IgD-negative memory B cell (primary cell): Measurements from ENCODE around the gene TMOD1. TPM values are rescaled to one million over a fixed set of nuclear protein-coding genes. Genes with fewer than 3 reads are reported as not detected.

Source experiments
- H3K27ac Mint-ChIP-seq, 3 donors: one replicate each; pipeline ENCODE4 v1.8.0; 2020 to 2022; ENCODE audit warnings: mild to moderate bottlenecking in 3 of 3, mixed read lengths in 3 of 3, moderate library complexity in 1 of 3
- H3K27me3 Mint-ChIP-seq: one replicate; pipeline ENCODE4 v1.8.0; 2021; ENCODE audit warnings: mixed read lengths
- H3K36me3 Mint-ChIP-seq: one replicate; pipeline ENCODE4 v1.8.0; 2020; ENCODE audit warnings: mild to moderate bottlenecking, mixed read lengths
- H3K4me1 Mint-ChIP-seq, 3 donors: one replicate each; pipeline ENCODE4 v1.8.0; 2020 to 2022; ENCODE audit warnings: mixed read lengths in 3 of 3, mild to moderate bottlenecking in 1 of 3
- H3K4me3 Mint-ChIP-seq, 4 donors: one replicate each; pipeline ENCODE4 v1.8.0; 2020 to 2022; ENCODE audit warnings: mild to moderate bottlenecking in 4 of 4, mixed read lengths in 4 of 4, moderate library complexity in 3 of 4
- H3K9me3 Mint-ChIP-seq, 3 donors: one replicate each; pipeline ENCODE4 v1.8.0; 2020 to 2021; ENCODE audit warnings: mixed read lengths in 3 of 3, mild to moderate bottlenecking in 1 of 3
- polyA plus RNA-seq: library from polyadenylated mRNA; unstranded; fragments of 300-500 nt; fragmentation: Illumina TruSeq; gene quantifications from one replicate; pipeline ENCODE4 v1.2.3, GENCODE V29; 2021

TMOD1 gene
- polyA plus RNA-seq, 1 donor from 2014 or later = 2.8 TPM

GRCh38 chr9:97638666-97639065, 137.2 kb downstream of the TMOD1 start:
- H3K4me3 Mint-ChIP-seq = peak overlapping the region in 1 of 4 donors; percentile 3
- H3K36me3 Mint-ChIP-seq = peaks cover 5% of the 10 kb centered on the region
- peak overlapping the region in 1 of 3 donors; percentile 41 for H3K27ac Mint-ChIP-seq
- no peaks in the 10 kb centered on the region for H3K27me3 Mint-ChIP-seq
- peaks cover 27 to 37% (median 32%) of the 10 kb centered on the region in 3 donors for H3K4me1 Mint-ChIP-seq
- H3K9me3 Mint-ChIP-seq = no peaks in the 10 kb centered on the region

- Mint-ChIP-seq H3K9me3 (no peaks in the 10 kb centered on the region), H3K4me1 (peaks cover 19 to 26% (median 21%) of the 10 kb centered on the region in 3 donors), H3K27ac (peak overlapping the region in 1 of 3 donors; percentile 88), H3K36me3 (peaks cover 6% of the 10 kb centered on the region), H3K27me3 (no peaks in the 10 kb centered on the region), H3K4me3 (no peak overlapping the region)
Measured at GRCh38 chr9:97640325-97640724, 138.9 kb downstream of the TMOD1 start.

DNA sequence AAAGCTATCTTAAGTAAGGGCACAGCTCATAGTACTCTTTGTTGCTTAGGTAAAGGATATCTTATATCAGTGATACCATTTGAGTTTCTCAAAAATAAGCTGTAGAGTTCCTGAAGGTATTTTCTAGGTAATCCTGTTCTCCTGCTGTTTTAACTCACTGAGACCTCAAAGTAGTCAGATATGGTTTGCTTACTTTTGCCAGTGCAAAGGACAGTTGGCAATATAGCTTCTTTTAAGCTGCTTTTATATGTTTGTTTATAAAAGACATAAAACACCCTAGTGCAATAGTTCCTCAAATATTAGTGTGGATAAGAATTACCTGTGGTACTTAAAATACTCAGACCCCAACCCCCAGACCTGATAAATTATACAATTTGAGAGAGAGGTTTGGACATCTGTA, 144.3 kb downstream of the TMOD1 start:
- Mint-ChIP-seq H3K27me3 (no peaks in the 10 kb centered on the region), H3K9me3 (no peaks in the 10 kb centered on the region), H3K4me3 (no peak overlapping the region), H3K4me1 (peaks cover 0 to 2% (median 0%) of the 10 kb centered on the region in 3 donors), H3K36me3 (peaks cover 7% of the 10 kb centered on the region), H3K27ac (no peak overlapping the region)

GRCh38 chr9:97647996-97648395, 146.5 kb downstream of the TMOD1 start:
- H3K4me1 Mint-ChIP-seq = peaks cover 0 to 2% (median 0%) of the 10 kb centered on the region in 3 donors
- H3K27ac Mint-ChIP-seq = no peak overlapping the region
- no peak overlapping the region for H3K4me3 Mint-ChIP-seq
- no peaks in the 10 kb centered on the region for H3K9me3 Mint-ChIP-seq
- H3K36me3 Mint-ChIP-seq = peaks cover 7% of the 10 kb centered on the region
- no peaks in the 10 kb centered on the region for H3K27me3 Mint-ChIP-seq

Other genes with a start within 250 kb of the TMOD1 start
- not detected for gene CCDC180, start 194.0 kb upstream of the TMOD1 start, polyA plus RNA-seq
- gene TDRD7, start 89.6 kb upstream of the TMOD1 start, polyA plus RNA-seq = 11.1 TPM
- 5.9 TPM for gene TSTD2, start 131.7 kb downstream of the TMOD1 start, polyA plus RNA-seq
- gene NCBP1, start 132.2 kb downstream of the TMOD1 start, polyA plus RNA-seq = 15.6 TPM
- gene XPA, start 195.7 kb downstream of the TMOD1 start, polyA plus RNA-seq = 33.6 TPM